ENCODE measurements around the gene MICAL2. TPM values are rescaled to one million over a fixed set of nuclear protein-coding genes. Genes with fewer than 3 reads are reported as not detected.
"Not testable (repeated sequence)": the region's sequence is repeated elsewhere in the genome, so short reads cannot be mapped to it uniquely, and the experiment has no call there.

The MICAL2 gene
- total RNA-seq, 2 donors from 2014 or later: 19.9 to 39.6 TPM

- H3K9me3 Mint-ChIP-seq; H3K36me3 Mint-ChIP-seq; DNase-seq (ENCODE audit: low spot score); H3K27me3 Mint-ChIP-seq; ATAC-seq; H3K4me3 Mint-ChIP-seq; H3K27ac Mint-ChIP-seq: not testable (repeated sequence)
- peaks cover 35 to 43% of the 10 kb centered on the region in 2 donors for H3K4me1 Mint-ChIP-seq (ENCODE audit: low read depth in 2 of 2)
Measured at GRCh38 chr11:12146678-12147077, 36.3 kb downstream of the MICAL2 start.

GRCh38 chr11:12147827-12148226 lies 37.4 kb downstream of the MICAL2 start:
- ATAC-seq: no peak
- H3K4me1 Mint-ChIP-seq (ENCODE audit: low read depth in 2 of 2): peaks cover 38 to 40% of the 10 kb centered on the region in 2 donors
- peaks cover 0 to 6% of the 10 kb centered on the region in 2 donors for H3K27me3 Mint-ChIP-seq
- H3K27ac Mint-ChIP-seq: peak overlapping the region; percentile 29 to 72
- no peak for DNase-seq (ENCODE audit: low spot score)
- H3K4me3 Mint-ChIP-seq: no peak overlapping the region
- H3K36me3 Mint-ChIP-seq: peaks cover 4% of the 10 kb centered on the region
- peaks cover 3% of the 10 kb centered on the region for H3K9me3 Mint-ChIP-seq

- no peak for DNase-seq (ENCODE audit: low spot score)
- no peak for ATAC-seq
- no peak overlapping the region for H3K4me3 Mint-ChIP-seq
- H3K27ac Mint-ChIP-seq: peak overlapping the region; percentile 29 to 72
- H3K4me1 Mint-ChIP-seq (ENCODE audit: low read depth in 2 of 2): peaks cover 37 to 39% of the 10 kb centered on the region in 2 donors
- peaks cover 0 to 6% of the 10 kb centered on the region in 2 donors for H3K27me3 Mint-ChIP-seq
- H3K9me3 Mint-ChIP-seq: peaks cover 3% of the 10 kb centered on the region
- peaks cover 4% of the 10 kb centered on the region for H3K36me3 Mint-ChIP-seq
Measured at GRCh38 chr11:12148466-12148865, 38.1 kb downstream of the MICAL2 start.

DNA sequence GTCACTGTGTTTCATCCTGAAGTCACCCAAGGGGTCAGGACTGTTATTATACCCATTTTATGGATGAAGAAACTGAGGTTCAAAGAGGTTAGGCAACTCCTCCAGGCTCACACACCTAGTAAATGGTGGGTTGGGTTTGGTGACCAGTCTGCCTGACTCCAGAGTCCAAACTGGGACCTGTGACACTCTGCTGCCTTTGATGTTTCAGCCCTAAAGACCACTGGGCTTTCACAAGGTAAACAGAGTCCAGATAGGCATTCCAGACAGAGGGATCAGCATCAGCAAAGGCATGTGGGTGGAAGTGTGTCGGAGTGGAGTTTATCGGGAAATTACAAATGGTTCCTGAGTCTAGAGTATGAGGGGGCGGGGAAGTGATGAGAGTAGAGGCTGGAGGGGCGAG lies 38.5 kb downstream of the MICAL2 start:
- peaks cover 38 to 43% of the 10 kb centered on the region in 2 donors for H3K4me1 Mint-ChIP-seq (ENCODE audit: low read depth in 2 of 2)
- H3K9me3 Mint-ChIP-seq: peaks cover 3% of the 10 kb centered on the region

GRCh38 chr11:12149672-12150225 lies 39.4 kb downstream of the MICAL2 start:
- peak overlapping the region; percentile 43 for H3K4me3 Mint-ChIP-seq
- H3K36me3 Mint-ChIP-seq: peaks cover 4% of the 10 kb centered on the region
- H3K4me1 Mint-ChIP-seq (ENCODE audit: low read depth in 2 of 2): peaks cover 39 to 45% of the 10 kb centered on the region in 2 donors
- peaks cover 3% of the 10 kb centered on the region for H3K9me3 Mint-ChIP-seq
- peak overlapping the region; percentile 29 to 72 for H3K27ac Mint-ChIP-seq
- H3K27me3 Mint-ChIP-seq: peaks cover 0 to 6% of the 10 kb centered on the region in 2 donors
- ATAC-seq (peak; percentile 74 to 79), DNase-seq (ENCODE audit: low spot score) (no peak)

More for the DNA sequence above, 38.5 kb downstream of the MICAL2 start:
- H3K36me3 Mint-ChIP-seq: peaks cover 4% of the 10 kb centered on the region
- DNase-seq (ENCODE audit: low spot score): no peak
- H3K4me3 Mint-ChIP-seq: peak overlapping the region; percentile 43
- no peak for ATAC-seq
- H3K27me3 Mint-ChIP-seq: peaks cover 0 to 6% of the 10 kb centered on the region in 2 donors
- H3K27ac Mint-ChIP-seq: peak overlapping the region; percentile 29 to 72

DNA sequence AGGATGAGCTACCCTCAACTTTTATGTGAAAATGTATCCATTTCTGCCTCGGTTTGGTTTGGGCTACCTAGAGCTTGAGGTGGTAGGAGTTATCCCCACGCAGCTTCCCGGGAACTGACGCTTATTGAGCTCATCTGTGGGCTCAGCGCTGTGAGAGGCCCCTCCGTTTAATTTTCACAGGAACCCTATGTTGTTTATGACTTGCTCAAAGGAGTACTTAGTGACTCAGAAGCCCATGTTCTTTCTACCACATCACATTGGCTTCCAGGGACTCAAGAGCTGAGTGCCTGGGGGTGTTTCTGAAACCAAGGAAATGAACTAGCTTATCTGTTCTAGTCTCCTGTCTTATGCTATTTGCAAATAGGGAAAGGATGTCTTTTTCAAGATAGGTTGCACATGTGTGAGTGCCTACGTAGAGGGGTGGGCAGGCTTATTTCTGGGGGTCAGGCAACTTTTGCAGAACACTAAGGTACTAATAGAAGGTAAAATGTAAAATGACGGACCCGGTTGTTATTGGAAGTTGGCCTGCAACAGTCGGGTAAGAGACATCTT lies 40.5 kb downstream of the MICAL2 start:
- Mint-ChIP-seq H3K4me1 (ENCODE audit: low read depth in 2 of 2) (peaks cover 40 to 53% of the 10 kb centered on the region in 2 donors), H3K36me3 (peaks cover 4% of the 10 kb centered on the region), H3K9me3 (peaks cover 3% of the 10 kb centered on the region), H3K27ac (peak overlapping the region; percentile 29 to 72), H3K4me3 (peak overlapping the region; percentile 43), H3K27me3 (peaks cover 0 to 6% of the 10 kb centered on the region in 2 donors)
- ATAC-seq (peak in 1 of 2 donors; percentile 82), DNase-seq (ENCODE audit: low spot score) (no peak)

DNA sequence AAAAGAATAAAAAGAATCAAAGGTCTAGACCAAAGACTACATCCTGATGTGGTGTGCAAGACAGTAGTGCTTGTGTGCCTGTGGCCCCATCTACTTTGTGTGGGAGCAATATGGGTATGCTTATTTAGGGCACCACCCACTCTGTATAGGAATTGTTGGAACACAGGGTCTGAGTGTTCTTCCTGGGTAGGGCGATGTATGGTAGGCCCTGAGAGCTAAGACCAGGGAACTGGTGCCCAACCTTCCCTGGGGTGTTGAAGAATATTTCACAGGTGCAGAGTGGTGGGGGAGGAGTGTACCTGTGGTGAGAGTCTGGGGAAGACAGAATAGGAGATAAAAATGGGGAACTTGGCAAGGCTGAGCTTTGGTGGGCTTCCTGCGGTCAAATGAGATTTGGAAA lies 41.9 kb downstream of the MICAL2 start:
- peaks cover 3% of the 10 kb centered on the region for H3K9me3 Mint-ChIP-seq
- ATAC-seq (no peak), DNase-seq (ENCODE audit: low spot score) (no peak)
- H3K27me3 Mint-ChIP-seq: peaks cover 0 to 6% of the 10 kb centered on the region in 2 donors
- peaks cover 53 to 67% of the 10 kb centered on the region in 2 donors for H3K4me1 Mint-ChIP-seq (ENCODE audit: low read depth in 2 of 2)
- peak overlapping the region; percentile 32 for H3K4me3 Mint-ChIP-seq
- H3K36me3 Mint-ChIP-seq: peaks cover 4% of the 10 kb centered on the region
- H3K27ac Mint-ChIP-seq: peak overlapping the region in 1 of 2 donors; percentile 6

GRCh38 chr11:12154871-12155668 lies 44.7 kb downstream of the MICAL2 start:
- peaks cover 3% of the 10 kb centered on the region for H3K9me3 Mint-ChIP-seq
- peaks cover 4% of the 10 kb centered on the region for H3K36me3 Mint-ChIP-seq
- peak overlapping the region; percentile 76 to 79 for H3K27ac Mint-ChIP-seq
- no peak overlapping the region for H3K4me3 Mint-ChIP-seq
- no peak for DNase-seq (ENCODE audit: low spot score)
- peaks cover 57 to 70% of the 10 kb centered on the region in 2 donors for H3K4me1 Mint-ChIP-seq (ENCODE audit: low read depth in 2 of 2)
- no peak for ATAC-seq
- no peaks in the 10 kb centered on the region for H3K27me3 Mint-ChIP-seq

GRCh38 chr11:12155696-12156095 lies 45.3 kb downstream of the MICAL2 start:
- Mint-ChIP-seq H3K27ac (peak overlapping the region; percentile 76 to 79), H3K27me3 (no peaks in the 10 kb centered on the region), H3K36me3 (peaks cover 4% of the 10 kb centered on the region), H3K9me3 (peaks cover 3% of the 10 kb centered on the region), H3K4me3 (peak overlapping the region; percentile 26), H3K4me1 (ENCODE audit: low read depth in 2 of 2) (peaks cover 59 to 69% of the 10 kb centered on the region in 2 donors)
- no peak for ATAC-seq
- no peak for DNase-seq (ENCODE audit: low spot score)

DNA sequence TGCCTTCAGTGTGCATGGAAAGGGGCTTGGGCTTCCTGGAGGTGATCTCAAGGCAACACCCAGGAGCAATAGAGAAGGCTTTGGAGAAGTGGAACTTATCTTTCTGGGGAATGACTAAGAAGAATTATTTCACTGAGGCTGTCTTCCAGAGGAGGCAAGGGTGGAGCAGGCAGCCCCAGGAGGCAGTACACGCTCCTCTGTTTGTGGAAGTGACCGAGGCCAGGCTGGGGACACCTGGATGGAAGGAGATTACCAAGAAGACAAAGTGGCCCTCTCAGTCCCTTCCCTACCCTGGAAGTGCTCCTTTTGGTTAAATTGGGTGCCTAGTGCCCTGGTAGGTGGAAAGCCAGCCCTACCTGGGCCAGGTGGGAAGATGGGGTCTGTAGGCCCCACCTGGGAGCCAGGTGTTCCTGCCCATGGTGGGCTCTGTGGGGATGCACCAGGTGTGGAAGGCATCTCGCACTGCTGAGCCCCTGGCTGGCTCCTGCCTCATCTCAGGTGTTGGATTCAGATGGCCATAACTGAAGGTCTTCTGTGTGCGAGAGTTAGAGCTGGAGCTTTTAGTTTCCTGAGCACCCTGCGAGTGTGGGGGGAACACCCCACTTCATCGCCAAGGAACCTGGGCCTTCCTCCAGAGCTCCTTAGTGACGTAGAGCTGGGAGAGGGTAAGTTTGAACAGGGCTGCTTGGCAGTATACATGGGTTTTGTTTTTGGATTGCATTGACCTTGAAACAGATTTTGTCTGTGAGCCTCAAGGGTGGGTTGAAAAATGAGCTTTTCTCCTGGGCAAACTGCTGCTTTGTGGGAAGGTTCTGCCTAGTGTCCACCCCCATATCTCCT lies 46.1 kb downstream of the MICAL2 start:
- Mint-ChIP-seq H3K27me3 (no peaks in the 10 kb centered on the region), H3K4me1 (ENCODE audit: low read depth in 2 of 2) (peaks cover 55 to 64% of the 10 kb centered on the region in 2 donors), H3K36me3 (peaks cover 4% of the 10 kb centered on the region), H3K4me3 (peak overlapping the region; percentile 67), H3K27ac (peak overlapping the region; percentile 76 to 79), H3K9me3 (peaks cover 3% of the 10 kb centered on the region)
- ATAC-seq: no peak
- DNase-seq (ENCODE audit: low spot score): no peak

GRCh38 chr11:12157241-12157661 lies 46.9 kb downstream of the MICAL2 start:
- peaks cover 2% of the 10 kb centered on the region for H3K9me3 Mint-ChIP-seq
- H3K27ac Mint-ChIP-seq: peak overlapping the region; percentile 76 to 79
- ATAC-seq (peak; percentile 66 to 77), DNase-seq (ENCODE audit: low spot score) (no peak)
- peaks cover 3% of the 10 kb centered on the region for H3K36me3 Mint-ChIP-seq
- peaks cover 54 to 63% of the 10 kb centered on the region in 2 donors for H3K4me1 Mint-ChIP-seq (ENCODE audit: low read depth in 2 of 2)
- H3K27me3 Mint-ChIP-seq: no peaks in the 10 kb centered on the region
- peak overlapping the region; percentile 67 for H3K4me3 Mint-ChIP-seq

GRCh38 chr11:12158909-12159308 lies 48.5 kb downstream of the MICAL2 start:
- no peaks in the 10 kb centered on the region for H3K36me3 Mint-ChIP-seq
- no peaks in the 10 kb centered on the region for H3K27me3 Mint-ChIP-seq
- no peaks in the 10 kb centered on the region for H3K9me3 Mint-ChIP-seq
- H3K4me3 Mint-ChIP-seq: no peak overlapping the region
- peaks cover 49 to 55% of the 10 kb centered on the region in 2 donors for H3K4me1 Mint-ChIP-seq (ENCODE audit: low read depth in 2 of 2)
- DNase-seq (ENCODE audit: low spot score): no peak
- no peak for ATAC-seq
- H3K27ac Mint-ChIP-seq: peak overlapping the region; percentile 76 to 79

Measured in natural killer cell treated with Interleukin-12 subunit alpha and Interleukin-12 subunit beta and Interleukin-15 and Interleukin-18, amount 100 ng/mL, for 72 hours (primary cell).